Mucosa of gallbladder (tissue), 1 donor: ENCODE data around the gene P2RX2. TPM values are rescaled to one million over a fixed set of nuclear protein-coding genes. Genes with fewer than 3 reads are reported as not detected.

Experiments
- DNase-seq: peaks from one replicate; pipeline ENCODE4 v3.0.0-alpha.2; 2020; ENCODE audit warnings: low spot score
- total RNA-seq: library from RNA; stranded (reverse); gene quantifications from one replicate; pipeline ENCODE4 v1.2.1, GENCODE V29; 2021
- donor health status: DM: no; HTN: no; CAD: no.

Gene P2RX2
- total RNA-seq, 1 donor from 2014 or later = not detected

GRCh38 chr12:132603240-132604150, 15.1 kb upstream of the P2RX2 start:
- no peak for DNase-seq

- no peak for DNase-seq
These were observed 14.4 kb upstream of the P2RX2 start for GRCh38 chr12:132604151-132604618.

DNA sequence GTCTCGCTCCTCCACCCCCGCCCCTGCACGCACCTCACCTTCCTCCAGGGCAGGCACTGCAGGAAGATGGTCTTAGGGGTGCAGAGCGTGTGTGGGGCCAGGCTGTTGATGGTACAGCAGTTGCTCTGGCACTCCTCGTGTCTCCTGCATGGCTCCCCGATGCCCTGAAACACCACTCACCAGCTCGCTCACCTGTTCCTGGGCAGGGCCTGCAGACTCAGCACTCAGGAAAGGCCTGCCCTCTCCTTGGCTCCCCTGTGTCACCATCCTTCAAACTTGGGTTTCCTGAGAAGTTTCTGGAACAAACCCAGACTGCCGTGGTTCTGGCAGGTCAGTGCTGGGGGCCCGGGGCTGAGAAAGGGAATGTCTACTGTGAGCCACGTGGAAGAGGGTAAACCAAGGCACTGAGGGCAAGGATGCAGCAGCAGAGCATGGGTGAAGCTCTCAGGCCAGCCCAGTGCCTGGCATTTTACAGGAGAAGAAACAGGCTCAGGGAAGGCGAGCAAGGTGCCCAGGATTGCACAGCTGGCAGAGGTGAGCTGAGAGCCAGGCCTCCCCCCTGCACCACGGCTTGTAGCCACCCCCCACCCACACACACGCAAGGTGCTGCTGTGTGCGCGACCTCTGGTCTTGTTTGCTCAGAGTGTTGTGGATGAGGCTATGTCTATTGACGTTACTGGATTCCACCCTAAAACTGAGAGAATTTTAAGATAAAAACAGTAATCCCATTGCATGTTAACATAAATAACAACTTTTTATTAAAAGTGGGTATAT, 13.7 kb upstream of the P2RX2 start:
- no peak for DNase-seq

- no peak for DNase-seq
These were observed 12.7 kb upstream of the P2RX2 start for GRCh38 chr12:132605892-132606291.

DNA sequence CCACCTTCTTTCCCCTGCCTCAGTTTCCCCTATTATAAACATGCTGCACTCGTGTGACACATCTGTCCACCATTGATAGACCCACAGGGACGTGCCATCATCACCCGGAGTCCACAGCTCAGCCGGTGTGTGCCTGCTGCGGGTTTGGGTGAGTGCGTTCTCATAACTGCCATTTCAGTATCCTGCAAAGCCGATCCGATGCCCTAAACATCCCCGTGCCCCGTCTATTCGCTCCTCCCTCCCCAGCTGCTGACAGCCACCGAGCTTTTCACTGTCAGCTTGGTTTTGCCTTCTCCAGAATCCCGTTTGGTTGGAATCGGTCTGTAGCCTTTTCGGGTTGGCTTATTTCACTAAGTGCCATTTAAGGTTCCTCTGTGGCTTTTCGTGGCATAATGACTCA, 12.1 kb upstream of the P2RX2 start:
- DNase-seq = no peak

- DNase-seq = no peak
These were observed 11.6 kb upstream of the P2RX2 start for GRCh38 chr12:132606927-132607326.

GRCh38 chr12:132608231-132609171, 10.1 kb upstream of the P2RX2 start:
- no peak for DNase-seq

DNA sequence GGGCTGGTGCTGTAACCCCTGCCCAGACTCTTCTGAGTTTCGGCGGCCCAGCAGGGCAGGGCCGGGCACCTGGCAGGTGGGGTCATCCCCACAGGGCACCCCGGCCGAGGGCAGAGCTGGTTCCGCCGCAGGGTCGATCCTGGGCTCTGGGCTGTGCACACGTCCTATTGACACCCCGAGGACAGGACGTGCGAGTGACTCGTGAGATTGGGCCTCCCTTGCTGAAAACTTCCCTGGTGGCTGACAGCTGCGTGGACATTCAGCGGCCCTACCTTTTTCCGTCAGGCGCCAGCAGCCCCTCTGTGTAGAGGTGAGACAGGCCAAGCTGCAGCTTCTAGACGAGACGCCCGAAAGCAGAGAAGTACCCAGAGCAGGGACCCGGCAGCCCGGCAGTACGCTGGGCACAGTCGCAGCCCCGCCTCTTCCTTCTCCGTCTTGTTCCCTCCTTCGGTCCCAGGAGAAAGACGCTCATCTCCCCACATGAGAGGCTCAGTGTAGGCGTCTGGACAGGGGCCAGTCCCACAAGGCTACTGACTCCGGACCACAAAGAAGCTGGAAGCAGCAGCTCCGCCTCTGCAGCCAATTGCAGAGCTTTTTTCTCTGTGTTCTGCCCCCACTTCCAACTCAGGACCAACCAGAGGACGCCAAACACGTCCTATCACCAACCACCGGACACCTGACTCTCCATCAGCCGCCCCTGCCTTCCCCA, 8.4 kb upstream of the P2RX2 start, which contains the start of gene LRCOL1:
Gene LRCOL1 (minus strand): TSS at position 532 of the 709 bp plus-strand sequence. CDS start 4,331 bp downstream, outside the sequence.
- peak; percentile 40 for DNase-seq

DNA sequence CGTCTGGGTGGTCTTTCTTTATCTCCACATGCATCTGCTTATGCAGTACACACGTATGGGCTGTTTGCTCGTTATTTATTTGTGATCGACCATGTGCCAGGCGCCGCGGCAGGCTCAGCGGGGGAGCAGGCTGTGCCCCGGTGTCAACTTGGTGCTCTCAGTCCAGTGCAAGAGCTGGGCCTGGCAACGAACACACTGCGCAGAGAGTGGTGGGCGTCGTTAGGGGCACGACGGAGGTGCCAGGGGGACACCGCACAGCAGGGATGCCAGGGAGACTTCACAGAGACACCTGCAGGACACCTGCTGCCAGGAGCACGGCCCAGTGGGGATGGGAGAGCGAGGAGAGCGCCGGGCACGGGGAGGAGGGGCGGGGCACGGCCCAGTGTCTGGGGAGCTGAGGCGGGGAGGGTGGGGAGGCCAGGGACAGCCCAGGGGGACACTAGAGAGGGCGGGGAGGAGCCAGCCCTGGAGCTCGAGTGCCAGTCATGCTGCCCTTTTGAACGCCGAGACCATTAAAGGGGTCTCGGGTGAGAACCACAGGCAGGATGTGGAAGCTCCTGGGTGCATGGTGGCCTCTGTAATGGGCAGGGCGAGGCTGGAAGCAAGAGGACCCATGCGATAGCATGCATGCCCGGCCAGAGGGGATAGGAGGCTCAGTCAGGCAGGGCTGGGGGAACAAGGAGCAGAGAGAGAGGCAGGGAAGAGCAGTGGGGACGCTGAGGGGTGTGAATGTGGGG, 7.5 kb upstream of the P2RX2 start:
- no peak for DNase-seq

GRCh38 chr12:132611620-132612019, 7.0 kb upstream of the P2RX2 start:
- no peak for DNase-seq

DNA sequence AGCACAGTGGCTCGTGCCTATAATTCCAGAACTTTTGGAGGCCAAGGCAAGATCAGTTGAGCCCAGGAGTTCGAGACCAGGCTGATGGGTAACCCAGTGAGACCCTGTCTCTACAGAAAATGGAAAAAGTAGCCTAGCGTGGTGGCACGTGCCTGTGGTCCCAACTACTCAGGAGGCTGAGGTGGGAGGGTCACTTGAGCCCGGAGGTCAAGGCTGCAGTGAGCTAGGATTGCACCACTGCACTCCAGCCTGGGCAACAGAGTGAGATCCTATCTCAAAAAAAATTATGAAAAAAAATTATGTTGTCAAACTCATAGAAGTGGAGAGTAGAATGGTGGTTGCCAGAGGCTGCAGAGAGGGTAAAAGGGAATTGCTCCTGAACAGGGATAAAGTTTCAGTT, 4.5 kb upstream of the P2RX2 start:
- no peak for DNase-seq

DNA sequence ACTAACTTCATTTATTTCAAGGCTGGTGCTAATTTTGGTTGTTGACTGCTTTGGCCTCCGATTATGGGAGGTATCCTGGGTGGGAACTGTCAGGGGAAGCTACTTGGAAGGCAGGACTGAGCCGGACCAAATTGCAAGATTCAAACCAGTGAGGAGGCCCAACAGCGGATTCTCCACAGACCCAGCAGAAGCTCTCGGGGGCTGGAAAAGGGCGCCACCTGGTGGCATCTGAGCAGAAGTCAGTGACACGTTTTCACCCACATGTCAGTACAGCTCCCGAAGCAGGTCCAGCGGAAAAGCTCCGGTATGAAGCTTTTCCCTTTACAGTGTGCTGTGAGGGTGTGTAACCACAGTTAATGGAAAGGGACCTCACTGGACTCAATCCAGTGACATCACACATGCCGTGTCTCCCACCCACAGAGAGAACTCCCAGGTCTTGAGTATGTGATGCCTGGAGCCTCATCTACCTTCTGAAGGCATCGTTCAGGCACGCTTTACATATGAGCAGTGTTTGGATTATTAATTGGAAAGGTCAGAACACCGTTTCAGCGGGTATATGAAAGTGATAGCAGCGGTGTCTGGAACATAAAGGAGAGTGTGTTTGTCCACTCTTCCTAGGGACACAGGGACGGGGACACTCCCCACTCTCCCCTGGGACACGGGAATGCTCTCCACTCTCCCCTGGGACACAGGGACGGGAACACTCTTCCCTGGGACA, 3.6 kb upstream of the P2RX2 start:
- peak; percentile 84 for DNase-seq

- no peak for DNase-seq
These were observed 3.0 kb upstream of the P2RX2 start for GRCh38 chr12:132615579-132616038.

- no peak for DNase-seq
These were observed 1.4 kb upstream of the P2RX2 start for GRCh38 chr12:132617135-132617701.

GRCh38 chr12:132617822-132618682, 524 bp upstream of the P2RX2 start:
- no peak for DNase-seq

DNA sequence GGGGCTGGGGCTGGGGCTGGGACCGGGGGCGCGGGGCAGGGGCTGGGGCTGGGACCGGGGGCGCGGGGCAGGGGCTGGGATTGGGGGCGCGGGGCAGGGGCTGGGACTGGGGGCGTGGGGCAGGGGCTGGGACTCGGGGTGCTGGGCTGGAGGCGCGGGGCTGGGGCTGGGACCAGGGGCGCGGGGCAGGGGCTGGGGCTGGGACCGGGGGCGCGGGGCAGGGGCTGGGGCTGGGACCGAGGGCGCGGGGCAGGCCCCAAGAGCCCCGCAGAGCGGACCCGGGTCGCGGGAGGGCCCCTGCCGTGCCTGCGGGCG, 452 bp downstream of the P2RX2 start:
- no peak for DNase-seq

GRCh38 chr12:132619386-132620112, 973 bp downstream of the P2RX2 start:
- DNase-seq = no peak
